Panc1 (cell line): ENCODE data around the gene HOXB2. TPM values are rescaled to one million over a fixed set of nuclear protein-coding genes. Genes with fewer than 3 reads are reported as not detected.

Source experiments
- ATAC-seq: fragments of 200-7000 bp; cut with Tn5 transposase; 2 replicates; pipeline ENCODE4 v1.9.1; 2020; ENCODE audit warnings: mild to moderate bottlenecking, moderate library complexity
- BruUV-seq: library from RNA; stranded (reverse); fragments of 400-500 nt; replicated peaks from 2 replicates; lab custom pipeline; 2021; lab: Mats Ljungman, UMichigan
- CTCF ChIA-PET: fragments of 300-600 bp; sonication (Branson Sonifier 250); formaldehyde crosslinking; loops from one replicate; lab custom pipeline; 2022; ENCODE audit warnings: antibody characterized with exemption; lab: Charles Lee
- POLR2A ChIA-PET: fragments of 300-600 bp; sonication (Branson Sonifier 250); formaldehyde crosslinking; loops from one replicate; lab custom pipeline; 2022; ENCODE audit warnings: antibody characterized with exemption; lab: Charles Lee
- DNase-seq: peaks from one replicate; pipeline ENCODE4 v3.0.0-alpha.2; 2010; ENCODE audit warnings: low read depth, low spot score
- H3K27ac ChIP-seq: 2 replicates; pipeline ENCODE4 v1.5.1; 2011; ENCODE audit warnings: mild to moderate bottlenecking, low read length, inconsistent platforms
- H3K27me3 ChIP-seq: fragments of 200-500 bp; sonication (Bioruptor generic); 2 replicates; pipeline ENCODE4 v1.6.0; 2014; ENCODE audit warnings: low read length, inconsistent platforms; ENCODE audit not compliant: control insufficient read depth, insufficient read depth
- H3K36me3 ChIP-seq: fragments of 200-500 bp; sonication (Bioruptor generic); 2 replicates; pipeline ENCODE4 v1.5.1; 2014; ENCODE audit warnings: inconsistent platforms, mild to moderate bottlenecking, low read length, moderate library complexity; ENCODE audit not compliant: control insufficient read depth, insufficient read depth
- H3K4me1 ChIP-seq: 2 replicates; pipeline ENCODE4 v1.5.1; 2011; ENCODE audit warnings: inconsistent platforms, mild to moderate bottlenecking, low read length, moderate library complexity; ENCODE audit not compliant: control insufficient read depth, insufficient read depth
- H3K4me3 ChIP-seq, 2 experiments: 2 replicates each; pipeline ENCODE4 v1.5.1; 2011 to 2012; ENCODE audit warnings: low read depth in 2 of 2, low read length in 2 of 2, mild to moderate bottlenecking in 2 of 2, inconsistent platforms in 1 of 2, moderate library complexity in 1 of 2
- H3K9me3 ChIP-seq: fragments of 200-500 bp; sonication (Bioruptor generic); 2 replicates; pipeline ENCODE4 v1.5.1; 2014; ENCODE audit warnings: low read depth, mild to moderate bottlenecking, inconsistent platforms, low read length, moderate library complexity; ENCODE audit not compliant: control insufficient read depth, insufficient read depth
- POLR2AphosphoS5 ChIP-seq: IDR thresholded peaks from 2 replicates; pipeline ENCODE4 v1.6.1; 2012; ENCODE audit warnings: mild to moderate bottlenecking, low read depth, low read length, moderate library complexity
- SIN3A ChIP-seq: IDR thresholded peaks from 2 replicates; pipeline ENCODE4 v1.6.1; 2012; ENCODE audit warnings: low read depth, mild to moderate bottlenecking, low read length, moderate library complexity, borderline replicate concordance; ENCODE audit not compliant: insufficient read depth
- TCF7L2 ChIP-seq: IDR thresholded peaks from 2 replicates; pipeline ENCODE4 v1.6.1; 2011; ENCODE audit warnings: mild to moderate bottlenecking, low read depth, low read length, inconsistent platforms
- in situ Hi-C: cut with HindIII; loops from 2 replicates; pipeline ENCODE4 v1.10.0; 2016; ENCODE audit warnings: low sequenced_read_pairs, low pct_unique_long_range_greater_than_20kb
- intact Hi-C: fragments of 100-400 bp; cut with micrococcal nuclease; formaldehyde crosslinking; loops from one replicate; pipeline ENCODE4 v1.10.0; 2022; ENCODE audit not compliant: unreplicated experiment
- total RNA-seq: library from RNA; stranded (reverse); gene quantifications from one replicate; pipeline ENCODE4 v1.2.1, GENCODE V29; 2021; ENCODE audit not compliant: unreplicated experiment
- TF ChIP-seq, protein P1 (sequence below), 2 experiments: IDR thresholded peaks; 2 replicates each; pipeline ENCODE4 v1.6.1; 2011 to 2012; ENCODE audit warnings: low read depth in 2 of 2, control low read depth in 1 of 2, low read length in 1 of 2, mild to moderate bottlenecking in 1 of 2, moderate library complexity in 1 of 2; ENCODE audit not compliant: insufficient read depth in 1 of 2
- TF ChIP-seq, protein P2 (sequence below): fragments of 450-650 bp; IDR thresholded peaks from 2 replicates; pipeline ENCODE4 v1.5.1; 2017; ENCODE audit warnings: mild to moderate bottlenecking

Gene HOXB2
- total RNA-seq, 1 experiment from 2014 or later: 70.1 TPM

DNA sequence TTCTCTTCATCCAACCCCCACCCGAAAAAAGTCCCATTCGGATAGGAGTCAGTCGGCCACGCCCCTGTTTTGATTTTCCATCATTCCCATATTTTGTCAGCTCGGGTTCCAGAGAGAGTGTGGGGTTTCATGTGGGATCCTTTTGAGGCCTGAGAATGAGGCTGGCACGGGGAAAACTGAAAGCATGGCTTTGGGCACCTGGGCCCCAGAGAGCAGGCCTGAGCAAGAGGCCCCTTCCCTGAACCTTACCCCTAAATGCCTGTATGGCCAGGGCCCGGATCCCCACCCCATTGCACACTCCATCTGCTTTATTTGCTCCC, 37.8 kb upstream of the HOXB2 start:
- BruUV-seq: TSS peak; percentile 54
- intact Hi-C loops: no loop called here
- H3K9me3 ChIP-seq: no peaks in the 10 kb centered on the region
- H3K36me3 ChIP-seq: no peaks in the 10 kb centered on the region
- H3K27ac ChIP-seq: peak overlapping the region; percentile 99
- no peak for DNase-seq
- H3K27me3 ChIP-seq: no peaks in the 10 kb centered on the region
- TF ChIP-seq, protein P1, sequence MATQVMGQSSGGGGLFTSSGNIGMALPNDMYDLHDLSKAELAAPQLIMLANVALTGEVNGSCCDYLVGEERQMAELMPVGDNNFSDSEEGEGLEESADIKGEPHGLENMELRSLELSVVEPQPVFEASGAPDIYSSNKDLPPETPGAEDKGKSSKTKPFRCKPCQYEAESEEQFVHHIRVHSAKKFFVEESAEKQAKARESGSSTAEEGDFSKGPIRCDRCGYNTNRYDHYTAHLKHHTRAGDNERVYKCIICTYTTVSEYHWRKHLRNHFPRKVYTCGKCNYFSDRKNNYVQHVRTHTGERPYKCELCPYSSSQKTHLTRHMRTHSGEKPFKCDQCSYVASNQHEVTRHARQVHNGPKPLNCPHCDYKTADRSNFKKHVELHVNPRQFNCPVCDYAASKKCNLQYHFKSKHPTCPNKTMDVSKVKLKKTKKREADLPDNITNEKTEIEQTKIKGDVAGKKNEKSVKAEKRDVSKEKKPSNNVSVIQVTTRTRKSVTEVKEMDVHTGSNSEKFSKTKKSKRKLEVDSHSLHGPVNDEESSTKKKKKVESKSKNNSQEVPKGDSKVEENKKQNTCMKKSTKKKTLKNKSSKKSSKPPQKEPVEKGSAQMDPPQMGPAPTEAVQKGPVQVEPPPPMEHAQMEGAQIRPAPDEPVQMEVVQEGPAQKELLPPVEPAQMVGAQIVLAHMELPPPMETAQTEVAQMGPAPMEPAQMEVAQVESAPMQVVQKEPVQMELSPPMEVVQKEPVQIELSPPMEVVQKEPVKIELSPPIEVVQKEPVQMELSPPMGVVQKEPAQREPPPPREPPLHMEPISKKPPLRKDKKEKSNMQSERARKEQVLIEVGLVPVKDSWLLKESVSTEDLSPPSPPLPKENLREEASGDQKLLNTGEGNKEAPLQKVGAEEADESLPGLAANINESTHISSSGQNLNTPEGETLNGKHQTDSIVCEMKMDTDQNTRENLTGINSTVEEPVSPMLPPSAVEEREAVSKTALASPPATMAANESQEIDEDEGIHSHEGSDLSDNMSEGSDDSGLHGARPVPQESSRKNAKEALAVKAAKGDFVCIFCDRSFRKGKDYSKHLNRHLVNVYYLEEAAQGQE (IDR thresholded peaks at IDR 0.05; ENCODE audit: insufficient read depth in 1 of 2, low read depth in 2 of 2, low read length in 1 of 2): no peak
- TF ChIP-seq POLR2AphosphoS5 (no peak), SIN3A (no peak), TCF7L2 (no peak)
- TF ChIP-seq, protein P2, sequence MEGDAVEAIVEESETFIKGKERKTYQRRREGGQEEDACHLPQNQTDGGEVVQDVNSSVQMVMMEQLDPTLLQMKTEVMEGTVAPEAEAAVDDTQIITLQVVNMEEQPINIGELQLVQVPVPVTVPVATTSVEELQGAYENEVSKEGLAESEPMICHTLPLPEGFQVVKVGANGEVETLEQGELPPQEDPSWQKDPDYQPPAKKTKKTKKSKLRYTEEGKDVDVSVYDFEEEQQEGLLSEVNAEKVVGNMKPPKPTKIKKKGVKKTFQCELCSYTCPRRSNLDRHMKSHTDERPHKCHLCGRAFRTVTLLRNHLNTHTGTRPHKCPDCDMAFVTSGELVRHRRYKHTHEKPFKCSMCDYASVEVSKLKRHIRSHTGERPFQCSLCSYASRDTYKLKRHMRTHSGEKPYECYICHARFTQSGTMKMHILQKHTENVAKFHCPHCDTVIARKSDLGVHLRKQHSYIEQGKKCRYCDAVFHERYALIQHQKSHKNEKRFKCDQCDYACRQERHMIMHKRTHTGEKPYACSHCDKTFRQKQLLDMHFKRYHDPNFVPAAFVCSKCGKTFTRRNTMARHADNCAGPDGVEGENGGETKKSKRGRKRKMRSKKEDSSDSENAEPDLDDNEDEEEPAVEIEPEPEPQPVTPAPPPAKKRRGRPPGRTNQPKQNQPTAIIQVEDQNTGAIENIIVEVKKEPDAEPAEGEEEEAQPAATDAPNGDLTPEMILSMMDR: no peak
- H3K4me1 ChIP-seq: peaks cover 66% of the 10 kb centered on the region
- POLR2A ChIA-PET: interaction anchor here (0.7 to 0.8 kb wide), 3 partner anchors 13 to 625 kb away, joined by 3 to 4 read pairs (median 4); partner anchors contain the start of gene PRR15L
- CTCF ChIA-PET: interaction anchor here (0.6 to 1.6 kb wide), 3 partner anchors 320 to 416 kb away, joined by 3 to 6 read pairs (median 4); no protein-coding TSS in a partner anchor
- in situ Hi-C loops: no loop called here
- no peak for ATAC-seq
- H3K4me3 ChIP-seq: peak overlapping the region; percentile 70 to 99

DNA sequence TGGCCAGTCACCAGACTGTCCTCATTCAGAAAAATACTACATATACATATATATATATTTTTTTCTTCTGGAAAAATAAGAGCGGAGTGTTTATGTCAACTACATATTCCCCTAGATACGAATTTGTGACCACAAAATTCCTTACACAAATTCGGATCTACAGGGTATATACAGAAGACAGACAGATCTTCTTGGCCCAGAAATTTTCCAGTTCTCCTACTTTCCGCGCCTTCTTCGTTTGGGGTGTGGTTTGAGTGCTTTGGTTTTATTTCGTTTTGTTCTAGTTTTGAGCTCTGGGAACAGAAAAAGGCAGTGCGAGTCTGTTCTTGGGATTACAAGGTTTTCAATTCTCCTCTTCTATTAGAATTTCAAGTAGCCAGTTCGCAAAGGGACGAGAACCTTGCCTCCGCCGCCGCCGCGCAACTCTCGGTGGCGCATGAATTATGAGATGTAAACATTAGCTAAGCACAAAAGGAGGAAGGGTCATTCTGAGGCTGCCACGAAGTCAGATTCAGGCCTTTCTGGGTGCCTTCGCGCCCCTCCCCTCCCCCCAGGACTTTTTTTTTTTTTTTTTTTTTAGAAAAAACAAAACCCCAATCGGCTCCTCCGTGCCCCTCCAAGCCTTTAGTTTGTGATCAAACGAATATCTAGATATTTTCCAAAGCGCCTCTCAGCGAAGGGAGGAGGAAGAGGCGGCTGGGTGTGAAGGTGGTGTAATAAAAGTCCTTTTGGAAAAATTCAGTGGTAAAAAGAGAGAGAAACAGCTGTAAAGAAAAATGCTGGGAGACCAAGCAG, 35.0 kb upstream of the HOXB2 start:
- H3K36me3 ChIP-seq: peaks cover 9% of the 10 kb centered on the region
- ATAC-seq: no peak
- peak overlapping the region; percentile 70 to 99 for H3K4me3 ChIP-seq
- in situ Hi-C loops: no loop called here
- CTCF ChIA-PET: interaction anchor here (0.6 to 0.7 kb wide), 3 partner anchors 244 to 1087 kb away, joined by 4 to 9 read pairs (median 6); no protein-coding TSS in a partner anchor
- H3K27ac ChIP-seq: peak overlapping the region; percentile 99
- no peak for DNase-seq
- intact Hi-C loops: no loop called here
- TF ChIP-seq TCF7L2: no peak
- TF ChIP-seq, protein P1 (IDR thresholded peaks at IDR 0.05; ENCODE audit: insufficient read depth in 1 of 2, low read depth in 2 of 2, low read length in 1 of 2): no peak
- TF ChIP-seq POLR2AphosphoS5: no peak; the same call in 1 of the 2 replicates
- TF ChIP-seq, protein P2: no peak
- TF ChIP-seq SIN3A: no peak
- no TSS peak for BruUV-seq
- peaks cover 76% of the 10 kb centered on the region for H3K4me1 ChIP-seq
- POLR2A ChIA-PET: interaction anchor here (0.6 to 0.9 kb wide), 3 partner anchors 11 to 34 kb away, joined by 4 to 7 read pairs (median 7); no protein-coding TSS in a partner anchor
- no peaks in the 10 kb centered on the region for H3K9me3 ChIP-seq
- H3K27me3 ChIP-seq: no peaks in the 10 kb centered on the region
